ENCODE data around the gene LTB.

LTB gene

DNA sequence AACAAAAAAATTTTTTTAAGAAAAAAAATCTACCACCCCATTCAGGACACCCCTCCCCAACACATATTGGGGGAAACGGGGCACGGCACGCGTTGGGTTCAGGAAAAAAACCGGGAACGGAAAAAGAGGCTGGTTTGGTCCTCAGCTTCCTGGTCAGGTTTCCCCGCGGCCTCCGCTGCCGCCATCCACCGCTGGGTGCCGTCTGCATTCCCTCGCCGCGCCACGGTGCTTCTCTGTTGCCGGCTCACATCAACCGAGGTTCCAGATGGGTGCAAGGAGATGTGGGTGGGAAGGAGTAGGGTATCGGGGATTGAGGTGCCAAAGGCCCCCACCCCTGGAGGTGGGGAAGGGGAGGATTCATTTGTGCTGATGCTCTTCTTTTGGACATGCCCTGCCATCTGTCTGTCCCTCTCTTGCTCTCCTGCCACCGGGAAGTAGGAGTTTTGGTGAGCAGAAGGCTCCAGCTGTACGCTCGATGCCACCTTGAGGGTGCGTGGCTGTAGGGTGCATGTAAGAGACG is 47.6 kb downstream of the LTB start:
- Histone ChIP-seq H3K27me3 (replicated peaks; ENCODE audit: control insufficient read depth, insufficient read depth, low read length) (no peaks in the 10 kb centered on the region), H3K4me3 (replicated peaks; ENCODE audit: low read depth, low read length) (no peak overlapping the region), H3K36me3 (ENCODE audit: control insufficient read depth, insufficient read depth, low read length) (peaks cover 56% of the 10 kb centered on the region)
- TF ChIP-seq, protein P1, sequence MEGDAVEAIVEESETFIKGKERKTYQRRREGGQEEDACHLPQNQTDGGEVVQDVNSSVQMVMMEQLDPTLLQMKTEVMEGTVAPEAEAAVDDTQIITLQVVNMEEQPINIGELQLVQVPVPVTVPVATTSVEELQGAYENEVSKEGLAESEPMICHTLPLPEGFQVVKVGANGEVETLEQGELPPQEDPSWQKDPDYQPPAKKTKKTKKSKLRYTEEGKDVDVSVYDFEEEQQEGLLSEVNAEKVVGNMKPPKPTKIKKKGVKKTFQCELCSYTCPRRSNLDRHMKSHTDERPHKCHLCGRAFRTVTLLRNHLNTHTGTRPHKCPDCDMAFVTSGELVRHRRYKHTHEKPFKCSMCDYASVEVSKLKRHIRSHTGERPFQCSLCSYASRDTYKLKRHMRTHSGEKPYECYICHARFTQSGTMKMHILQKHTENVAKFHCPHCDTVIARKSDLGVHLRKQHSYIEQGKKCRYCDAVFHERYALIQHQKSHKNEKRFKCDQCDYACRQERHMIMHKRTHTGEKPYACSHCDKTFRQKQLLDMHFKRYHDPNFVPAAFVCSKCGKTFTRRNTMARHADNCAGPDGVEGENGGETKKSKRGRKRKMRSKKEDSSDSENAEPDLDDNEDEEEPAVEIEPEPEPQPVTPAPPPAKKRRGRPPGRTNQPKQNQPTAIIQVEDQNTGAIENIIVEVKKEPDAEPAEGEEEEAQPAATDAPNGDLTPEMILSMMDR (IDR thresholded peaks at IDR 0.05; ENCODE audit: insufficient read depth, low read length, poor library complexity, severe bottlenecking), result no peak
- DNase-seq (ENCODE audit: extremely low read depth, insufficient read length), result no peak

DNA sequence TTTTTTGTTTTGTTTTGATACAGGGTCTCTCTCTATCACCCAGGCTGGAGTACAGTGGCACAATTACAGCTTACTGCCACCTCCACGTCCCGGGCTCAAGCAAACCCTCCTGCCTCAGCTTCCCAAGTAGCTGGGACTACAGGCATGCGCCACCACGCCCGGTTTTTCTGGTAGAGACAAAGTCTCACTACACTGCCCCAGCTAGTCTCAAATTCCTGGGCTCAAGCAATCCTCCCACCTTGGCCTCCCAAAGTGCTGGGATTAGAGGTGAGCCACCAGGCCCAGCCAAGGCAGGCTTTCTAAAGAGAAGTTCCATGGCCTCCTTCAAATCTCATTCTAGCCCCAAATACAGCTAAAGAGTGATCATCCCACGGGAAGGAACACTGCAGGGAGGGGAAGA is 48.2 kb downstream of the LTB start:
- TF ChIP-seq, protein P1 (IDR thresholded peaks at IDR 0.05; ENCODE audit: insufficient read depth, low read length, poor library complexity, severe bottlenecking), result no peak
- Histone ChIP-seq H3K4me3 (replicated peaks; ENCODE audit: low read depth, low read length) (no peak overlapping the region), H3K27me3 (replicated peaks; ENCODE audit: control insufficient read depth, insufficient read depth, low read length) (no peaks in the 10 kb centered on the region), H3K36me3 (ENCODE audit: control insufficient read depth, insufficient read depth, low read length) (peaks cover 55% of the 10 kb centered on the region)
- DNase-seq (ENCODE audit: extremely low read depth, insufficient read length), result no peak

DNA sequence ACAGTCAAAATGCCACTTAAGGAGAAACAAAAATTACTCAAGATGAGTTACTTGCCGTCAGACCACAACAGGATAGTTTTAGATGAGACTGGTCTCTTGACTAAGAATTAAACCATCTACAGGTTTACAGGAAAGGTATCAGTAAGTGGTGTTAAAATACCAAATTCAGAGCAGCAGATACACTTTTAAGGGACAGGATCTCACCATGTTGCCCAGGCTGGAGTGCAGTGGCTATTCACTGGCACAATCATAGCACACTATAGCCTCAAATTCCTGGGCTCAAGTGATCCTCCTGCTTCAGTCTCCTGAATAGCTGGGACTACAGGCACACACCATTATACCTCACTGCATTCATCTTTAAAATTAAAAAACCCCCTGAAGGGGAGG is 48.8 kb downstream of the LTB start:
- no peak for DNase-seq (ENCODE audit: extremely low read depth, insufficient read length)

DNA sequence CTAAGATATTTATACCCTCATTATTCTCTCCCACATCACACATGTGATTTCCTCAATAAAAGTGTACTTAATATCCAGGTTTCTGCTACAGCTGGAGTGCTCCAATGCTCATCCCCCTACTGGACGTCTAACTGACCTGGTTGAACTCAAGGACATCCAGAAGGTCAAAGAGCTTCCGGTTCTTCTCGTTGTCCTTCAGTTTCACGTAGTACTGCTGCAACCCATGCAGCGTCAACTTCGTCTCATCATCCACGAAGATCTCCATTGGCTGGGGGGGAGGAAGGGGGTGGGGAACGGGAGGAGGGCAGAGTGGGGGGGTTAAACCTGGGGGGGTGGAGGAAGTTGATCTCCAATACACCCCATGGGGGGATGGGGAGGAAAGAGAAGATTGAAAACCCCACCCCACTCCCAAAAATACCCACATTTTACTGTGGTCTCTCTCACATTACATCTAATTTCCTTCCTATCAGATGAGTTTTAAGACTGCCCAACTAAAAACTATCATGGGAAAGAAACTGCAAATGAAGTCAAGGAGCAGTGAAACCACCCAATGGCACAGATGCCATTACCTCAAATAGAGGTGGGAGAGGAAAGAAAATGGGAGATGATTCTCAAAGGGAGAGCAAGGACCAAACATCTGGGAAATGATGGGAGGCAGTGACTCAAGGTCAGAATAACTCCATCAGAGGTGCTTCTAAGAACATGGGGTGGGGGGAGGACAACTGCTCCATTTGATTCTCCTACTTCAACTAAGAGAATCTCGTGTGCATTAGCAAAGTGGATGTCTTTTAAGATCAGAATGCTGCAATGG is 49.4 kb downstream of the LTB start:
- H3K4me3 ChIP-seq (replicated peaks; ENCODE audit: low read depth, low read length), result no peak overlapping the region
- no peak for DNase-seq (ENCODE audit: extremely low read depth, insufficient read length)
- no peaks in the 10 kb centered on the region for H3K27me3 ChIP-seq (replicated peaks; ENCODE audit: control insufficient read depth, insufficient read depth, low read length)
- H3K36me3 ChIP-seq (ENCODE audit: control insufficient read depth, insufficient read depth, low read length), result peaks cover 49% of the 10 kb centered on the region
- TF ChIP-seq, protein P1 (IDR thresholded peaks at IDR 0.05; ENCODE audit: insufficient read depth, low read length, poor library complexity, severe bottlenecking), result no peak

More for the DNA sequence above, 48.8 kb downstream of the LTB start:
- peaks cover 54% of the 10 kb centered on the region for H3K36me3 ChIP-seq (ENCODE audit: control insufficient read depth, insufficient read depth, low read length)
- TF ChIP-seq, protein P1 (IDR thresholded peaks at IDR 0.05; ENCODE audit: insufficient read depth, low read length, poor library complexity, severe bottlenecking), result no peak
- no peaks in the 10 kb centered on the region for H3K27me3 ChIP-seq (replicated peaks; ENCODE audit: control insufficient read depth, insufficient read depth, low read length)
- no peak overlapping the region for H3K4me3 ChIP-seq (replicated peaks; ENCODE audit: low read depth, low read length)

GRCh38 chr6:31531771-31532643 is 50.2 kb downstream of the LTB start:
- no peak for DNase-seq (ENCODE audit: extremely low read depth, insufficient read length)
- H3K4me3 ChIP-seq (replicated peaks; ENCODE audit: low read depth, low read length), result no peak overlapping the region
- TF ChIP-seq, protein P1 (IDR thresholded peaks at IDR 0.05; ENCODE audit: insufficient read depth, low read length, poor library complexity, severe bottlenecking), result no peak
- H3K36me3 ChIP-seq (ENCODE audit: control insufficient read depth, insufficient read depth, low read length), result peaks cover 48% of the 10 kb centered on the region
- no peaks in the 10 kb centered on the region for H3K27me3 ChIP-seq (replicated peaks; ENCODE audit: control insufficient read depth, insufficient read depth, low read length)

Data from GM06990 (cell line).